ENCODE measurements around the gene IGSF23.

DNA sequence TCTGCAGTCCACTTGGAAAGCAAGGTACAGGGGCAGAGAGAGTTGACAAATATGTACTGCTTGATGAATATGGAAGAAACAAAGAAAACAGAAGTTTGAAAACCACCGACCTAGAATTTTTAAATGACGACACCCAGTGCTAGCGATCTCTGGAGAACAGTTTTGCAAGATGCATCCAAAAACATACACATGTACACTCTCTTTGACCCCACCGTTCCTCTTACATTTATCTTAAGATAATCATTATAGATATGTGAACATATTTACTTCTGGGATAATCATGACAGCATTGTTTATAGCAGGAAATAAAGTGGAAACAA is 40.8 kb upstream of the IGSF23 start:
- TF ChIP-seq POLR2AphosphoS5 (IDR thresholded peaks at IDR 0.05; ENCODE audit: low read depth, low read length) (no peak), POLR2A (IDR thresholded peaks at IDR 0.05; ENCODE audit: low read depth, low read length) (no peak)
